OCI-LY1 (cell line): Measurements from ENCODE around the gene MNT.
"Not testable (repeated sequence)": the region's sequence is repeated elsewhere in the genome, so short reads cannot be mapped to it uniquely, and the experiment has no call there.

Source experiments
- H2AFZ ChIP-seq: fragments of 200-600 bp; sonication (generic), shearing (Covaris generic); 2 replicates; pipeline ENCODE4 v1.6.0; 2014; ENCODE audit warnings: antibody characterized with exemption, mild to moderate bottlenecking, low read length
- H3F3A ChIP-seq: fragments of 200-600 bp; sonication (generic), shearing (Covaris generic); 2 replicates; pipeline ENCODE4 v1.6.0; 2014; ENCODE audit warnings: mild to moderate bottlenecking, antibody characterized with exemption, low read length, moderate library complexity; ENCODE audit not compliant: insufficient read depth
- H3K27ac ChIP-seq: fragments of 200-600 bp; sonication (generic); 2 replicates; pipeline ENCODE4 v1.5.1; 2014; ENCODE audit warnings: low read length, mixed run types, mild to moderate bottlenecking, low read depth; ENCODE audit not compliant: poor library complexity, severe bottlenecking
- H3K27me3 ChIP-seq: fragments of 200-600 bp; sonication (generic); 2 replicates; pipeline ENCODE4 v1.6.0; 2014; ENCODE audit warnings: antibody characterized with exemption, mild to moderate bottlenecking, low read length, moderate library complexity; ENCODE audit not compliant: insufficient read depth
- H3K36me3 ChIP-seq: fragments of 200-600 bp; sonication (generic); 2 replicates; pipeline ENCODE4 v1.6.1; 2014; ENCODE audit warnings: mild to moderate bottlenecking, antibody characterized with exemption, low read length, moderate library complexity, mixed read lengths; ENCODE audit not compliant: insufficient read depth
- H3K4me1 ChIP-seq: fragments of 200-600 bp; sonication (generic); 2 replicates; pipeline ENCODE4 v1.5.1; 2014; ENCODE audit warnings: mild to moderate bottlenecking, low read length, moderate library complexity; ENCODE audit not compliant: insufficient read depth, severe bottlenecking
- H3K4me2 ChIP-seq: fragments of 200-600 bp; sonication (generic), shearing (Covaris generic); 2 replicates; pipeline ENCODE4 v1.6.1; 2014; ENCODE audit warnings: low read length
- H3K4me3 ChIP-seq: fragments of 200-600 bp; sonication (generic); 2 replicates; pipeline ENCODE4 v1.5.1; 2014; ENCODE audit warnings: low read length, low read depth, mild to moderate bottlenecking, mixed read lengths; ENCODE audit not compliant: poor library complexity, severe bottlenecking
- H3K79me2 ChIP-seq: fragments of 200-600 bp; shearing (Covaris generic); 2 replicates; pipeline ENCODE4 v1.6.1; 2016; ENCODE audit warnings: mixed run types, low read length, mixed read lengths; ENCODE audit not compliant: insufficient read depth
- H3K9ac ChIP-seq: fragments of 200-600 bp; sonication (generic), shearing (Covaris generic); 2 replicates; pipeline ENCODE4 v1.6.1; 2014; ENCODE audit warnings: mild to moderate bottlenecking, low read length, mixed read lengths
- H3K9me2 ChIP-seq: fragments of 200-600 bp; sonication (generic), shearing (Covaris generic); 2 replicates; pipeline ENCODE4 v1.6.1; 2014; ENCODE audit warnings: low read depth, mild to moderate bottlenecking, low read length, mixed read lengths
- H3K9me3 ChIP-seq: fragments of 200-600 bp; shearing (Covaris generic); 2 replicates; pipeline ENCODE4 v1.6.1; 2014; ENCODE audit warnings: low read length, mixed read lengths
- H4K20me1 ChIP-seq: fragments of 200-600 bp; sonication (generic), shearing (Covaris generic); 2 replicates; pipeline ENCODE4 v1.6.0; 2016; ENCODE audit warnings: mild to moderate bottlenecking, low read length; ENCODE audit not compliant: insufficient read depth
- EZH2 ChIP-seq: fragments of 200-600 bp; sonication (generic), shearing (Covaris generic); IDR thresholded peaks from 2 replicates; pipeline ENCODE4 v1.8.0; 2017; ENCODE audit warnings: borderline replicate concordance, mixed run types, mild to moderate bottlenecking, antibody characterized with exemption, low read length, moderate library complexity, mixed read lengths
- TF ChIP-seq, protein P1 (sequence below): fragments of 200-600 bp; sonication (generic), shearing (Covaris generic); IDR thresholded peaks from 2 replicates; pipeline ENCODE4 v1.5.1; 2017; ENCODE audit warnings: mild to moderate bottlenecking, antibody characterized with exemption, low read length, moderate library complexity, mixed read lengths

The MNT gene, protein sequence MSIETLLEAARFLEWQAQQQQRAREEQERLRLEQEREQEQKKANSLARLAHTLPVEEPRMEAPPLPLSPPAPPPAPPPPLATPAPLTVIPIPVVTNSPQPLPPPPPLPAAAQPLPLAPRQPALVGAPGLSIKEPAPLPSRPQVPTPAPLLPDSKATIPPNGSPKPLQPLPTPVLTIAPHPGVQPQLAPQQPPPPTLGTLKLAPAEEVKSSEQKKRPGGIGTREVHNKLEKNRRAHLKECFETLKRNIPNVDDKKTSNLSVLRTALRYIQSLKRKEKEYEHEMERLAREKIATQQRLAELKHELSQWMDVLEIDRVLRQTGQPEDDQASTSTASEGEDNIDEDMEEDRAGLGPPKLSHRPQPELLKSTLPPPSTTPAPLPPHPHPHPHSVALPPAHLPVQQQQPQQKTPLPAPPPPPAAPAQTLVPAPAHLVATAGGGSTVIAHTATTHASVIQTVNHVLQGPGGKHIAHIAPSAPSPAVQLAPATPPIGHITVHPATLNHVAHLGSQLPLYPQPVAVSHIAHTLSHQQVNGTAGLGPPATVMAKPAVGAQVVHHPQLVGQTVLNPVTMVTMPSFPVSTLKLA

DNA sequence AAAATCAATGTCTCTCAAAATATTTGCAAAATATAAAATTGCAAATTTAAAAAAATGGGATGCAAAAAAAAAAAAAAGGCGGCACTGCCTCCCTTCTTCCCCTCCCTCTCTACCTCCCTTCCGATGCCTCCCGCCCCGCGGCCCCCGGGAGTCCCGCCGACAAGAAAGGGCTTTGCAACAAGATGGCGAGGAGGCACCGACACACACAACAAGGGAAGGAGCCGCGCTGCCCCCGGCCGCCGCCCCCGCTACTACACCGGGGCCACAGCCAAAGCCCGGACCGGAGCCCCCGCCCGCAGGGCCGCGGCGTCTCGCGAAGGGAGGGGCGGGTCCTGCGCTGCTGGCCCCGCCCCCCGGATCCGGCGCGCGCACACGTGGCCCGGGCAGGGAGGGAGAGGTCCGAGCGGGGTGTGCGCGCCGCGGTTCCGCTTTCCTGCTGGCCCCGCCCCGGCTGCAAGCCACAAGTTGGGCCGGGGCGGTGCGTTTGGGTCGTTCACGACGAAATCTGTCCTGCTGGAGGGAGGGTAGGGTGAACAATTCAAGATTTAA lies at the start of gene MNT:
MNT (minus strand) TSS at position 184 of the 549 bp plus-strand sequence. CDS start 348 bp downstream, outside the sequence.
- Histone ChIP-seq H3K79me2 (no peaks in the 10 kb centered on the region), H4K20me1 (no peaks in the 10 kb centered on the region), H3K36me3 (no peaks in the 10 kb centered on the region), H3K4me1 (peaks cover 36% of the 10 kb centered on the region), H2AFZ (no peak within 1 kb of the TSS), H3K9me2 (no peaks in the 10 kb centered on the region), H3F3A (no peaks in the 10 kb centered on the region; the same call in 1 of the 2 replicates), H3K4me2 (peak within 1 kb of the TSS; percentile 96), H3K27ac (peak within 1 kb of the TSS; percentile 88), H3K9ac (peak within 1 kb of the TSS; percentile 80), H3K9me3 (no peaks in the 10 kb centered on the region), H3K4me3 (peak within 1 kb of the TSS; percentile 84), H3K27me3 (no peaks in the 10 kb centered on the region)
- TF ChIP-seq, protein P1, sequence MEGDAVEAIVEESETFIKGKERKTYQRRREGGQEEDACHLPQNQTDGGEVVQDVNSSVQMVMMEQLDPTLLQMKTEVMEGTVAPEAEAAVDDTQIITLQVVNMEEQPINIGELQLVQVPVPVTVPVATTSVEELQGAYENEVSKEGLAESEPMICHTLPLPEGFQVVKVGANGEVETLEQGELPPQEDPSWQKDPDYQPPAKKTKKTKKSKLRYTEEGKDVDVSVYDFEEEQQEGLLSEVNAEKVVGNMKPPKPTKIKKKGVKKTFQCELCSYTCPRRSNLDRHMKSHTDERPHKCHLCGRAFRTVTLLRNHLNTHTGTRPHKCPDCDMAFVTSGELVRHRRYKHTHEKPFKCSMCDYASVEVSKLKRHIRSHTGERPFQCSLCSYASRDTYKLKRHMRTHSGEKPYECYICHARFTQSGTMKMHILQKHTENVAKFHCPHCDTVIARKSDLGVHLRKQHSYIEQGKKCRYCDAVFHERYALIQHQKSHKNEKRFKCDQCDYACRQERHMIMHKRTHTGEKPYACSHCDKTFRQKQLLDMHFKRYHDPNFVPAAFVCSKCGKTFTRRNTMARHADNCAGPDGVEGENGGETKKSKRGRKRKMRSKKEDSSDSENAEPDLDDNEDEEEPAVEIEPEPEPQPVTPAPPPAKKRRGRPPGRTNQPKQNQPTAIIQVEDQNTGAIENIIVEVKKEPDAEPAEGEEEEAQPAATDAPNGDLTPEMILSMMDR: no peak
- no peak for TF ChIP-seq EZH2

DNA sequence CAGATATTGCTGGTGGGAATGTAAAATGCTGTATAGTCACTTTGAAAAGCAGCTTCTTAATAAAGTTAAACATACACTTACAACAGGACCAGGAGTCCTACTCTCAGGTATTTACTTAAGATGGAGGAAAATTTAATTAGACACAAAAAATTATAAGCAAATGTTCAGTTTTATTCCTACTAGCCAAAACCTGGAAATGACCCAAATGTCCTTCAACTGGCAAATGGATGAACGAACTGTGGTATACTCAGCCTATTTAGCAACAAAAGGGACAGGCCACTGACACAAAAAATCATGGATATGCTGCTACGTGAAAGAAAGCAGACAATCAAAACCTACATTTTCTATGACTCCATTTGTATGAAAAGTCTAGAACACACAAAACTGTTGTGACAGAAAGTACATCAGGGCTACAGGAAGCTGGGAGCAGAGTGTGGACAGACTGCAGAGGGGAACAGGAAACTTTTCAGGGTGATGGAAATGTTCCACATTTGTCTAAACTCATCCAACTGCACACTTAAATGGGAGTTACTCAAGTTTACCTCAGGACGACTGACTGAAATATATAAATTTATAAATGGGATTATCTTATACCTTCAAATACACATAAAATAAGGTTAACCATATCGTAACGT lies 49.3 kb upstream of the MNT start:
- H3K27ac ChIP-seq: peak overlapping the region; percentile 19
- H3K79me2 ChIP-seq: no peaks in the 10 kb centered on the region

DNA sequence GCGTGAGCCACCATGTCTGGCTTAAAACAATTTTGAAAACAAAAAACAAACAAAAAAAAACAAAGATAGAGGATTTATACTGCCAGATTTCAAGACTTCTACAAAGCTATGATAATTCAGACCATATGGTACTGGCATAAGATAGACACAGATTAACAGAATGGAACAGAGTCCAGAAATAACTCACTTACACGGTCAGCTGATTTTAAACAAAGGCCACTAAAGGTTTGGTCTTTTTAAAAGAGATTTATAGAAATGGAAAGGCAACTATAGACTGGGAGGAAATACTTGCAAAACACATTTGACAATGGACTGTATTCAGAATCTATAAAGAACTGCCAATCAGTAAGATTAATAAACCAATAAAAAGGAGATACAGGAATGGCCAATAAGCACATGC lies 48.6 kb upstream of the MNT start:
- H3F3A ChIP-seq: no peaks in the 10 kb centered on the region
- H2AFZ ChIP-seq: no peak overlapping the region
- no peaks in the 10 kb centered on the region for H4K20me1 ChIP-seq
- no peak for TF ChIP-seq EZH2
- H3K9me2 ChIP-seq: no peaks in the 10 kb centered on the region
- H3K4me1 ChIP-seq: peaks cover 13% of the 10 kb centered on the region
- H3K4me2 ChIP-seq: no peak overlapping the region
- H3K27me3 ChIP-seq: no peaks in the 10 kb centered on the region
- peaks cover 34% of the 10 kb centered on the region for H3K36me3 ChIP-seq
- H3K79me2 ChIP-seq: no peaks in the 10 kb centered on the region
- H3K9me3 ChIP-seq: peaks cover 6% of the 10 kb centered on the region; the same call in 1 of the 2 replicates
- no peak overlapping the region for H3K9ac ChIP-seq
- H3K4me3 ChIP-seq: no peak overlapping the region
- peak overlapping the region; percentile 32 for H3K27ac ChIP-seq

More for the DNA sequence above, 49.3 kb upstream of the MNT start:
- Histone ChIP-seq H3K4me3 (no peak overlapping the region), H3K36me3 (peaks cover 30% of the 10 kb centered on the region), H3K4me1 (peaks cover 13% of the 10 kb centered on the region), H3K4me2 (no peak overlapping the region), H3K9me3 (peaks cover 6% of the 10 kb centered on the region; the same call in 1 of the 2 replicates), H4K20me1 (no peaks in the 10 kb centered on the region), H2AFZ (no peak overlapping the region), H3F3A (no peaks in the 10 kb centered on the region), H3K9me2 (no peaks in the 10 kb centered on the region), H3K9ac (no peak overlapping the region), H3K27me3 (no peaks in the 10 kb centered on the region)
- TF ChIP-seq, protein P1: no peak
- no peak for TF ChIP-seq EZH2

DNA sequence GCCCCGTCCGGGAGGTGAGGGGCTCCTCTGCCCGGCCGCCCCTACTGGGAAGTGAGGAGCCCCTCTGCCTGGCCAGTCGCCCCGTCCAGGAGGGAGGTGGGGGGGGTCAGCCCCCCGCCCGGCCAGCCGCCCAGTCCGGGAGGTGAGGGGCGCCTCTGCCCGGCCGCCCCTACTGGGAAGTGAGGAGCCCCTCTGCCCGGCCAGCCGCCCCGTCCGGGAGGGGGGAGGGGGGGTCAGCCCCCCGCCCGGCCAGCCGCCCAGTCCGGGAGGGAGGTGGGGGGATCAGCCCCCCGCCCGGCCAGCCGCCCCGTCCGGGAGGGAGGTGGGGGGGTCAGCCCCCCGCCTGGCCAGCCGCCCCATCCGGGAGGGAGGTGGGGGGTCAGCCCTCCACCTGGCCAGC lies 46.6 kb upstream of the MNT start:
- H3K4me3 ChIP-seq, H3K9me3 ChIP-seq, H3K9ac ChIP-seq, H2AFZ ChIP-seq, H3F3A ChIP-seq, H3K4me2 ChIP-seq, H4K20me1 ChIP-seq, H3K27me3 ChIP-seq, H3K79me2 ChIP-seq, H3K27ac ChIP-seq, H3K9me2 ChIP-seq: not testable (repeated sequence)
- Histone ChIP-seq H3K36me3 (peaks cover 28% of the 10 kb centered on the region), H3K4me1 (peaks cover 13% of the 10 kb centered on the region)
